ENCODE data around the gene DYNC2H1.

GRCh38 chr11:103077554-103077953 lies 31.7 kb upstream of the DYNC2H1 start:
- TF ChIP-seq, protein P1, sequence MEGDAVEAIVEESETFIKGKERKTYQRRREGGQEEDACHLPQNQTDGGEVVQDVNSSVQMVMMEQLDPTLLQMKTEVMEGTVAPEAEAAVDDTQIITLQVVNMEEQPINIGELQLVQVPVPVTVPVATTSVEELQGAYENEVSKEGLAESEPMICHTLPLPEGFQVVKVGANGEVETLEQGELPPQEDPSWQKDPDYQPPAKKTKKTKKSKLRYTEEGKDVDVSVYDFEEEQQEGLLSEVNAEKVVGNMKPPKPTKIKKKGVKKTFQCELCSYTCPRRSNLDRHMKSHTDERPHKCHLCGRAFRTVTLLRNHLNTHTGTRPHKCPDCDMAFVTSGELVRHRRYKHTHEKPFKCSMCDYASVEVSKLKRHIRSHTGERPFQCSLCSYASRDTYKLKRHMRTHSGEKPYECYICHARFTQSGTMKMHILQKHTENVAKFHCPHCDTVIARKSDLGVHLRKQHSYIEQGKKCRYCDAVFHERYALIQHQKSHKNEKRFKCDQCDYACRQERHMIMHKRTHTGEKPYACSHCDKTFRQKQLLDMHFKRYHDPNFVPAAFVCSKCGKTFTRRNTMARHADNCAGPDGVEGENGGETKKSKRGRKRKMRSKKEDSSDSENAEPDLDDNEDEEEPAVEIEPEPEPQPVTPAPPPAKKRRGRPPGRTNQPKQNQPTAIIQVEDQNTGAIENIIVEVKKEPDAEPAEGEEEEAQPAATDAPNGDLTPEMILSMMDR (IDR thresholded peaks at IDR 0.05): no peak
- no peak for TF ChIP-seq POLR2A (IDR thresholded peaks at IDR 0.05)
- no peak for TF ChIP-seq EP300 (IDR thresholded peaks at IDR 0.05)
